SKM-1 (cell line): ENCODE data around the gene CACNA2D3.

Experiments used
- DNase-seq: peaks from one replicate; lab custom pipeline; 2025; ENCODE audit not compliant: unreplicated experiment; lab: John Stamatoyannopoulos, UW

Gene CACNA2D3

DNA sequence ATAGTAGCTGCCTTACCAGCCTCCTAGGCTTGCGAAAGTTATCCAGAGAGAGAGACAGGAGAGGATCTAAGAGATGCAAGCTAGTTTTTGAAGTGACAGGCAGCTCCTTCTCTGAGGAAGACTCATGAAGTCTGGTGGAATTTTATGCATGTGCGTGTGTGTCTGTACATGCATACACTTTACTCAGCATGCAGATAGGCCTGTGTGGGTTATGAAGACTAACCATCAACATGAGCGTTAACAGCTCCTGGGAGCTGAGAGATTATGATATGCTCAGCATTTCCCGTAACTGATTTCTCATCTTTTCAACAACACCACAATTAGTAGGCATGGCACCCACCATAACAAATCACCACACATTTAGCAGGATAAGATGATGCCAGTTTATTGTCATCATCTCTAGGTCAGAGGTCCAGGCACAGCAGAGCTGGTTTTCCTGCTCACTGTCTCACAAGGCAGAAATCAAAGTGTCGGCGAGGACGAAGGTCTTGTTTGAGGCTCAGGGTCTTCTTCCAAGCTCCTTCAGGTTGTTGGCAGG, 239.5 kb downstream of the CACNA2D3 start:
- DNase-seq = no peak

DNA sequence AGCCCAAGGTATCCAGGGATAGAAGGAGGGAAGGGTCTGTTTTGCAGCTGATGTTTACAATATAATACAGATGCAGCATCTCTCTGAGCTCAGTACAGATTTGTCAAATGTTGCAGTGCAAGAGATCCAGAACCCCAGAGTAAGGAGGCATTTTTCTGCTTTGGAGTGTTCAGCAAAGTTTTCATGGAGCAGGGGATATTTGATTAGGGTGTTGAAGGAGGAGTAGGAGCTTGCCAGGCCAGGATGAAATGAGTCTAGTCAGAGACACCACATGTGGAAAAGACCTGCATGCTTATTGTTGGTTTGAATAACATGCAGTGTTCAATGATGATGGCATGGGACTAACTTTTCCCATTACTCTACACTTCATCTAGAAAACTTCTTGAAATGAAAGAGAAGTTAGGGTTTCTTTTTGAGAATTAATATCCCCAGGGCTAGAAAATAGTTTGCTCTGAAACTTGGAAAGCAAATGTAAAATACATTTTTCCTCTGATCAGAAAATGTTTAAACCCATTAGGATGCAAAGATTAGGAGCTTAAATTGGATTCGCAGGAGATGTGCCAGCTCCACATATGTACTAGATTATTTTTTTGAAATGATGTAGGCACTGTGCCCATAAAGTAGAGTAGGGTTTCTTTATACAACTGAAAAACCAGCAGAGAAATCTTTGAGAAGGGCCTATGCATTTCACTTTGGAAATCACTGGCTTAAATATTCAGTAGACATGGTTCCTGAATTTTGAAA, 243.8 kb downstream of the CACNA2D3 start:
- DNase-seq = no peak

DNA sequence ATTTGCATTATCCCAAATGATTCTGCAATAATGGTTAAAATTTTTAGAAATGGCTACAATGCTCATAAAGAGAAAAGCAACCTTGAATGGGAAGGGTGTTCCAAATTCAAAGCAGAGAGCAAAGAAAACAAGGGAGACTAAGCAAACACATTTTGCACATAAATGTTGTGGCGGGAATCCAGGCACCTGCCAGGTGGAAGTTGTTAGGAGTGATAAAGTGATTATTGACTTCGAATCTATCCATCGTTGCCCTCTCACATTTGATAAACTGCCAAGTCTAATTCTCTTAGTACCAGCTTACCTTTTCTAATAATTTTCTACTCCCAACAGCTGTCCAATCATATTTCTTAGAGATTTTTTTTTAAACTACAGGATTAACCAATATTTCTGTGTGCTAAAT, 244.5 kb downstream of the CACNA2D3 start:
- DNase-seq = no peak

DNA sequence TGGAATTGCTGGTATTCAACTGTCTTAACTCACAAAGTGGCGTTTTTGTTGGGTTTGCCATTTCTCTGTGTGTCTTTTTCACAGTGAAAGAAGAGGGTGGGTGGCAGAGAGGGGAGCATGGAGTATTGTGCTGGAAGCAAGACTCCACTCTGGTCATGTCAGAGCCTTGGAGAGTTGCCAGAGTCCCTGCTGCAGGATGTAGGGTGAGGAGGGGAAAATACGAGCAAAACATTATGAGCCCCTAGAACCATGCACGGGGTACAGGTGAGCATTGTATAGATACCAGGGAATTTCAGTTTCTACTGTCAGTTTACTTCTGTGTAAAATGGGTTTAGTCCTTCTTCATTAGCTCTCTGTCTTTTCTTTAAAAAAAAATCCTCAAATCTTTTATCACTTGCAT, 249.9 kb downstream of the CACNA2D3 start:
- no peak for DNase-seq

DNA sequence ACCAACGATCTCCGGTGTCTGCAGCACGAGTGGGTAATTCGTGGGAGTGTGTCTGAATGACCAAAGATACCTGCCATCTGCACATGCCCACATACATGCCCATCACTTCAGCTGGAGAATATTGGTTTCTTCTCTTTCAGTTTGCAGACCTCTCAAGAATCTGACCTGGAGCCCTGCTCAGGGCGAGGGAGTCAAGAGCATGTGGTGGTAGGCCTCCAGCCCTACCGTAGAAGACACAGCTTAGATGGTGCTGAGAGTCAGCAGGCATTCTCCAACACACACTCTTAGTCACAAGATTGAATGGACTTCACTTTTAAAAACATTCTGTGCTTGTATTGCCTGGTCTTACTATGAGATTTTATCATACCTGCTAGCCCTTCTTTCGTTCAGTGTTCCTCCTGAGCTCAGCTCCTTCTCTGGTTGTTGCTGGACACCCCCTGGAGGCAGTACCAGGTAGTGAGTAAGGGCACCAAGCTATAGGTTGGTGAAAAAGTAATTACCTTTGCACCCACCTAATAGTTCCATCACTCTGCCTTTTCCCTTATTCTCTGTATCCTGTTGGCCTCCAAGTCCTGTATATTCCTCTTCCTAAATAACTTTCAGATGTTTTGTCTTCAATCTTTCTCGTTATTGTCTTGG, 252.0 kb downstream of the CACNA2D3 start:
- DNase-seq = no peak

DNA sequence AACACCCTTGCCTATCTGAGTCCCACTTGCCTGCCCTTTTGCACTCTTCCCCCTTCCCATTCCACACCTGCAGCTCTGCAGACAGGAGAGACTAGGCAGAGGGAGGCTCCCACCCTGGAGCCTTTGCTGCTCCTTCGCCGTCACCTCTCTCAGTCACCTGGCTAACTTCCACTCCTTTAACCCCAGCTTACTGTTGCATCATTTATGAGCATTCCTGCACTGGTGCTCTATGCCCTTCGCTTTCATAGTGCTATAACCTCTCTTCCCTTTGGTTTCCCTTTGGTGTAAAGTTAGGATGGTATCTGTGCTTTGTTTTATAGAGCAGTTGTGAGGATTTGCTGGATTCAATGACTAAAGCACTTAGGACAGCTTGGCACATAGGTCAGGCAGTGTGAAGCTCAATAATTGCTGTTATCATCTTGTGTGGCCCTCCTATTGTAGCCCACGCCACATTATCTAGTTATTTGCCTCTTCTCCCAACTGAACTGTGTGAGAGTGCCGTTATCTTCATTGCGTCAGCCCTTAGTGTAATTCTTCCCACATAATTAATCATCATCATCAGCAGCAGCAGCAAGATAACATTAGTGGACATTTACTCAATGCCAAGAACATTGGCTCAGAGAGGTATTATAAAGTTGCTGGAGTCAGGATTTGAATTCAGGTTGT, 253.9 kb downstream of the CACNA2D3 start:
- DNase-seq = no peak

DNA sequence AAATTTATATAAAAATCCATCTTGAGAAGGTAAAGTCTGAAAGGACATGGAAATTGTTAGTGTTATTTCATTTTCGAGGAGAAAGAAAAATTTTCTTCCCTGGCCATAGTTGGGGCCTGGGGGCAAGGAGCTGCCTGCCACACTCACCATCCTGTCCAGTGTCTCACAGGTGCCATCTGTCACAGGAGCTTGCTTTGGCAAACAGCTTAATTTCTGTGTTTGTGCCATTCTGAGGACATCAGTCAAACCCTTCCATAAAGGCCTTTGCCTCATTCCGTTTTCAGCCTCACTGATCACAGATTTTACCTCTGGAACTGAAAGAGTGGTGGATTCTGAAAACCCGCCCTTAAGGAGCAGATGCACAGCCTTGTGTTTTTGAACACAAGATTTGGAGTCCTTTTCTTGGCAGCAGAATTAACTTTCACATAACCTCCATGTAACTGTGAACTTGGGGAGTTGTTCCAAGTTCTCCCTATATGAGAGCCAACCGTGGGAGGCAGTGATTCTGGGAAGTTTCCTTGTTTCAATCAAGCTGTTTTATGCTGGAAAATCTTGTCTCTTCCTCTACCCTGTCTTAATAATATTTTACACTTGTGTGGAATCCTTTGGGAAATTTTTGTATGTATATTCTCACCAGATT, 254.7 kb downstream of the CACNA2D3 start:
- no peak for DNase-seq

DNA sequence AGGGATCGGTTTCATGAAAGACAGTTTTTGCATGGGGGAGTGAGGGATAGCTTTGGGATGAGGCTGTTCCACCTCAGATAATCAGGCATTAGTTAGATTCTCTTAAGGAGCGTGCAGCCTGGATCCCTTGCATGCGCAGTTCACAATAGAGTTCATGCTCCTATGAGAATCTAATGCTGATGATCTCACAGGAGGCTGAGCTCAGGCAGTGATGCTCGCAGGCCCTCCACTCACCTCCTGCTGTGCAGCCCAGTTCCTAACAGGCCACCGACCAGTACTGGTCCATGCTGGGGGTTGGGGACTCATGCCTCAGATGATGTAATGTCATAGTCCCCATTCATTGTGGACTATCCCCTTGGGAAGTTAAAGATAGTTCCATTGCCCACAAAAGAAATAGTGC, 255.8 kb downstream of the CACNA2D3 start:
- no peak for DNase-seq

DNA sequence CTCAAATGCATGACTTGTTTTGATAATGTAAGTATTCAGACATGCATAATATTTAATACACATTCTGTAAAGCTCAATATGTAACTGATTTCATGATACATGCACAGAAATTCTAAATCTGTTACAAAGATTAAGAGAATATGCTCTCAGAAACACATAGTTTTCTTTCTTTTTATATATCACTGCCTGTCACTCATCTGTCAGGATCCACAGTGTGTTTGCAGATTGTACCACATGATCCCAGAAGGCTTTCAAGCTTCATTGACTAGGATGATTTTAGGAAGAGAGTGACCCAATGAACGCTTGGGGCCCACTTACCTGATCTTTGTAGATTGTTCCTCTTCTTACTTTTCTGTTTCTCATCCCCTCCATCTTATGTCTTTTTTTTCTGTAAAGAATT, 261.9 kb downstream of the CACNA2D3 start:
- no peak for DNase-seq

DNA sequence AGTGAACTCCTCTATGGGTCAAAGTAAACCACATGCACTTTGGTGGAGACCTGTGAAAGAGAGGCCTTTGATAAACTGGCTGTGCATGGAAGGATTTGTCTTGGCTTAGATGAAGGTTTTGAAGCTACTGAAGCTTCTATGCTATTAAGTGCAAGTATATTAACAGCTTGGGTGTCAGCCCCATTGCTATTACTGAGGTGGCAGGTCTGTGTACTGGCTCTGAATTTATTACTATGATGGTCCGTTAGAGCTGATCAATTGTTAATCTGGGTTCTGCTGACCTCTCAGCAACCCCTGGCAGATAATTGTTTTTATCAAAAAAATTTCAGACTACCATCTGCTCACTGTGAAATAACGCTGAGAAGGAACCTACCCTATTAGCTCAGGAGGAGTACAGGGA, 268.2 kb downstream of the CACNA2D3 start:
- no peak for DNase-seq

DNA sequence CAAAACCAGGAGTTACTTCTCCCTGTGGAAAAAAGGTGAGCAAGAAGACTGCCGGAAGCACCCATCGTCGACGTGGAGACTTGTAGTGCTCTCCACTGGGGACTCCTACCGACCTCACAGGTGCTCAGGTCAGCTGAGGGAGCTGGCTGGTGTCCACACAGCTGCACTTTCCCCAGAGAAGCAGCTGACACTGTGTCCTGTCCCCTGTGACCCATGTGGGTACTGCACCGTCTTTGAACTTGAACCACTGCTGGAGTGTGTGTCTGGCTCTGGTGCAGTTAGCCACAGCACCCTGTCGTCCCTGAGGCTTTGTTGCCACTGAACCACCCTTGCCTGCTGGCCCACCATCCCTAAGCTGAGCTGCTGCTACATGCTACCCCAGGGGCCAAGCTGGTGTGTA, 270.8 kb downstream of the CACNA2D3 start:
- DNase-seq = no peak

DNA sequence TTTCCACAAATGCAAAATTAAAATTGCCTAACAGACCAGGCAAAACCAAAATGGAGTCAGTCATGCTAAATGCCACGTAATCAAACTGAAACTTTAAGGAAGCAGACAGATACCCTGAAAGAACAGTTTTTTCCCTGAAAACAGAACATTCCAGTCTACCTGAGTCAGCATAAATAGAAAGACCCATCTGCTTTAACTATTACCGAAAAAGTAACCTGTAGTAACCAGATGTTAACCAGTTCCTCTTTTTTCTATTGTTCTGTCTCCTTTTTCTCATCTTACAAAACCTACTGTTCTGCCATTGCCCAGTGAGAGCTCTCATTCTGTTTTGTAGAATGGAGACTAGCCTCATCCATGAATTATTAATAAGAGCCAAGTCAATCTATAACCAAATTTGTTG, 286.0 kb downstream of the CACNA2D3 start:
- no peak for DNase-seq

DNA sequence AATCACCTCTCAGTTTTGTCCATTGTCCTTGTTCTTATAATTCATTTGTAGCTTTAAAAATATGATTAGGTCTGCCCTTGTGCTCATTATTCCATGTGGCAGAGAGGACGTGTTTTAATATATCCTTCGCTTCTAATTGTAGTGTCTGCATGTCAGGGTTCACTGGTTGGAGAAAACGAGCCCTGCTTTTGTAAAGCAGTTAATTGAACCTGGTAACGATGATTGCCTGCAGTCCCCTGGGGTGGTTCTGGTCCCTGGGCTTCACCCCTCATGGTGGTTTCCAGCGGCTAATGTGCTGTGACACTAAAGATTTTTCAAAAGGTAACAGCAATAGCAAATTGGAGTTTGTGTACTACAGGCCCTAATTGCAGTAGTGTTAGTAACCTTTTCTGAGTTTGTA, 299.6 kb downstream of the CACNA2D3 start:
- DNase-seq = no peak

DNA sequence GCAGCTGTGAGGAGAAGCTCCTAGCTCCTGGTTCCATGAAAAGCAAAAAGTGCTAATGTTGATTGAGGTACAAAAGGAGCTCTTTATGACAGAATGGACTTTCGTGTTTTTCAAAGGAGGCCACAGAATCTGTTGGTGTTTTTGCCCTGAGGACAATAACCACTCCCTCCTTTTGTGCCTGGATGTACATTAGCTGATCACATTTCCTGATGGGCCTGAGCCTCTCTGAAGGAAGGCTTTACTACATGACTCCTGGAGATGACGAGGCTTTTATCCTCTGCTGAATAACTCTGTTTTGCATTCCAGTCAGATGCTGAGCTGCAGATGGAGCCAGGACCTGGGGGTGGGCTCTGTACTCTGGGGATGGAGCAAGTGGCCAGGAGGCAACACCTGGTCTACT, 301.9 kb downstream of the CACNA2D3 start:
- DNase-seq = no peak

DNA sequence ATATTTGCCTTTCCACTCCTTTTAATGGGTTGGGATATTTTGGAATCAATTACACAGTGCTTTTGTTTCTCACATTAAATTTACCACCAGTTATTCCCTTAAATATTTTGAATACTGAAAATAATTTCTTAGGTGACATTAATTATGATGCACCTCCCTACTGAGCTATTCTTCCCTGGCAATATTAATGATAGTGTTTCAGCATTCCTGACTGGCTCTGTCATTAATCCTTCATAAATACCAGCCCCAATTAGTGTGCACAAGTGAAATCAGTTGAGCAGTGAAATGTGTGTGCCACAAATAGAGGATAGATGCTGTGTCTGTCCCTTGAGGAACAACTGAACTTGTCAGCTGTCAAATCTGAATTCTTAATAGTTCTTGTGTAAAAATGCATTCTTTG, 304.0 kb downstream of the CACNA2D3 start:
- DNase-seq = no peak

DNA sequence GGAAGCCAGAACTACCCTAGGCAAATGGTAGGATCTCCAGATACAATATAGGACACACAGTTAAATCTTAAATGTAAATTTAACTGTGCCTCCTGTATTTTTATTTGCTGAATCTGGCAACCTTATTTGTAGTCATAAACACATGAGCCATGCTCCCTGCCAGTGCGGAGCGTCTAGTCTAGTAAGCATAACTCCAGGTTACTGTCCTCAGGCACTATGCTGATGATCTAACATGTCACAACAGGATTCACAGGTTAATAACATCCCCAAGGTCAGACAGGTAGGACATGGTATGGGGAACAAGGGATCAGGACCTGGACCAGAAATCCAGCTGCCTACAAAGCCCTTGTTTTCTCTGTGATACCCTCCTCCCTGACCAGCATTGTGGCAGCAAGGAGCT, 305.1 kb downstream of the CACNA2D3 start:
- DNase-seq = no peak

DNA sequence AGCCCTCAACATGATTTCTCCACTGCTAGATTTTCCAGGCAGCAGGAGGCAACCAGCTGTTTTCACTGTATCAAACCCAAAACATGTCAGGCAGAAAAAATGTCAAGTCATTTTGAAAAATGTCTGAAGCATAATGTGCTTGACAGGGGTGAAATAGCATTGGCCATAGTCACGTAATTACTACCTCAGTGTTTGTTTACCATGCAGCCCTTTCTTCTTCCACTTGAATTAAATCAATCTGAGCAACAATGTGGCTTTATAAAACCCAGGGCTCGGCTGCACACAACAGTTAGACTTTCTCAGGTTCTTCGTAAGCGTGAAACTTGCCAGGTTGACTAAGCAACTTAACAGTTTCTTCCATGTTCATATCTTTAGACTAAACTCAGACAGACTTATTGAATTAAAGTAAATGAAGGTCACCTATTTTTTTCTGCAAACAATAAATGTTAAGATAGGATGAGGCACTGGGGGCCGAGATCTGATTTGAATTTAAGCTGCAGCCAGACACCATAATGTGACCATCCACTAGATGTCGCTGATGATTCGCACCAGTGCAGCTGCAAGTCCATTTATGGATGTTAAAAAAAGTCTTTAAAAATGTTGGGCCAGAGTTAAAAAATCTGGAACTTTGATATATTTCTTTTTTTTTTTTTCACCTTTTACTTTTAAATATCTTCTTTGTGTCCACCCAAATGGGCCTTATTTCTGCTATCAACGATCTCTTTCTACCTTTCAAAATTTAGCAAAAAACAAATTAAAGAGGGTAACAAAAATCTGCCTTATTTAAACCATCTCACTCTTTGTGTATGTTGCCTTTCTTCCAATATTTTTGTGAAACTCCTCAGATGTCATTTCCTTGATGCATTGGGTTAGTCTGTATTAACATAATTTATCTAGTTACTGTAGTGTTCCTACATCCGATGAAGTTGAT, 305.9 kb downstream of the CACNA2D3 start:
- DNase-seq = no peak

DNA sequence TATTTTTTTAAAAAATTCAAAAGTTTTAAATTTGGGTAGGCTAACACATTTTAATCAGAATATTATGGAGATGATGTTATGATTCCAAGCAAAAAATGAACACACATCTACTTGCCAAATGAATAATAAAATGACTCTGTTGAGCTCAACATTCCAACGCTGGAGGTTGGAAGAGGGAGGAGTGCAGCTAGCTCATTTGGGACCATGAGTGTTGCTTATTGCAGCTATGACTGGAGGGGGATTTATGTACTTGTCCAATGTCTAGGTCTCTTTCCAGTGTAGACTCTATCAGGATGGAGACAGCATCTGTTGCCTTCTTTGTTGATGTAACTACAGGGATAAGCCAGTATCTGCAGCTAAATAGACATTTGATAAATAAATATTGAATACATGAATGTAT, 310.6 kb downstream of the CACNA2D3 start:
- DNase-seq = no peak

DNA sequence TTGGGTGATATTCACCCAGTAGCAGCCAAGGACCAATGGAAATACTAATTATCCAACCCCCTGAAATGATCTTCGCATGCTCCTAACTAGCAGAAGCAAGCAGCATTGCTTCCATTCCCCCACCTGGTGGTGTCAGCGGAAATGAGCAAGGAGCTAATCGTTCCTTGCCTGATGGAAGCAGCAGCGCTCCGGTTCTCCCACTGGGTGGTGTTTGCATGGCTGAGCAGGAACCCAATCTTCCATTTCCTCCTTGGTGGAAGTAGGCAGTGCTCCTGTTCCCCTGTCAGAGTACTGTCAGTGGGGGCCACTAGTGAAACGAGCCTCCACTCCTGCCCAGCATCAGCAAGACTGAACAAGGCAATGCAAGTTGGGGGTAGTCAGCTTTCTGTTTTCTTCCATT, 311.5 kb downstream of the CACNA2D3 start:
- no peak for DNase-seq

DNA sequence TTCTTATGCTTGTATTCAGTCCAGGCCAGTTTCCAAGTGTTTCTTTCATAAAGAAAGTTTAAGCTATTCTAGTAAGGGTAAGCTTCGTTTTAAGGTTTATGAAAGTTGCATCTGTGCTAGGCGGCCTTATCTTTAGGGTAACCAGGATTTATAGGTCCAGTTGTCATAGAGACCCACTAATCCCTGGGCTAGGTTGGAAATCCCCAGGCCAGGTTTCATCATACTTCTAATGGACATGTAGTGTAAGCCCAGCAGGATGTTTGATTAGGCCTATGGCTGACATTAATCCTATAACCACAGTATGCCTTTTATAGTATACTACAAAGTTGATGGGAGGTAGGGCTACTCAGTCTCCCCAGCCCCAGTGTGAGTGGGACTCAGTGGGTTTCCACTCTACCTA, 312.4 kb downstream of the CACNA2D3 start:
- no peak for DNase-seq

DNA sequence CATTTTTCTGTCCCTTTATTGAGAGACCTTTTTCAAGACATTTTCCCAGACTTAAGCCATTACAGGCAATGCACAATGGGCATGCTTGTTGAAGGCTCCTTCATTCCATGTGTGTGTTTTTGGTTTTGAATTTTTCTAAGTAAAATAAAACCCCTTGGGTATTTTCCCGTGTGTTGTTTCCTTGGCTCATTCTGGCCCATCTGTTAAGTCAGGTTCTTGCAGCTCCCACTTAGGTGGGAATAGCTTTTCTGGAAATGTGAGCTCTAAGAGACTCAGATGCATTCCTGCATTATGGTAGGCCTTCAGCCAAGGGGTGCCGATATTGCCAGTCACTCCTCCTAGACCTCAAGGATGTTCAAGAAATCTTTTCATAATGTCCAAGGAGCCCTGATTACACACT, 314.9 kb downstream of the CACNA2D3 start:
- DNase-seq = no peak
